ENCODE measurements around the gene GPR183.

Gene GPR183

DNA sequence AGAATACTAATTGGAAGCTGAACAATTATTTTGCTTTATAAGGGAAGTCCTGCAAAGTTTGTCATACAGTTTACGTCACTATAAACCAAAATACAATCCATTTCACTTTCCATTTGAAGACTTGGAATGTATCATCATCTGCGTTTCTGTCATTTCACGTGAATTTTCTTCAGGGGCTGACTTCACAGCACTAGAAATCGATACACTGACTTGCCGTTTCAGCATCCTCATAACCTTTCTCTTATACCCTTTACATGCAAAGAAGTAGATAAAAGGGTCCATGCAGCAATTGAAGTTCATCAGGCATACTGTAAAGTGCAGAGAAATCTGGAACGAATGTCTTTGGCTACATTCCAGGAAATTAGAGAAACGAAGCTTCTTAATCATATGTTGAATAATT lies 12.2 kb downstream of the GPR183 start:
- no peak for DNase-seq (ENCODE audit: low read depth)

DNA sequence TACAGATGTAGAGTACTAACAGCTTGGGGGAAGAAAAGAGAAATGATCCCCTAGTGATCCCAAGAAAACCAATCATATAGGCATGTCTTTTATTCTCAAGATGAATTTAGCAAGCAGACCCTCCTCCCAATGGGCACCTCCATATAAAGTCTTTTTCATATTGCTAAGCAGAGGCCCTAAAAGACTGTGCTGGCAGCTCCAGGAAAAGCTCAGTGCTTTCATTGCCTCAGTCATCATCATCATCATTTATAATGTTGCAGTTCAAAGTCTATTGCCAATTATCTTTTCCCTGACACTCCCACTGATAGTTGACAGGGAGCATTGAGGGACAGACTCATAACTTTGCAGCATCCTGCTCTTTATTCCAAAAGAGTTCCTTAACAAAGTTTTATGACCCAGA lies 13.0 kb downstream of the GPR183 start:
- no peak for DNase-seq (ENCODE audit: low read depth)

- DNase-seq (ENCODE audit: low read depth) = no peak
Measured at GRCh38 chr13:99293178-99293577, 14.0 kb downstream of the GPR183 start.

GRCh38 chr13:99290894-99291293 lies 16.3 kb downstream of the GPR183 start:
- DNase-seq (ENCODE audit: low read depth) = no peak

- DNase-seq (ENCODE audit: low read depth) = no peak
Measured at GRCh38 chr13:99289674-99290337, 17.4 kb downstream of the GPR183 start.

GRCh38 chr13:99289271-99289670 lies 17.9 kb downstream of the GPR183 start:
- no peak for DNase-seq (ENCODE audit: low read depth)

- no peak for DNase-seq (ENCODE audit: low read depth)
Measured at GRCh38 chr13:99288089-99288488, 19.1 kb downstream of the GPR183 start.

- no peak for DNase-seq (ENCODE audit: low read depth)
Measured at GRCh38 chr13:99287551-99287950, 19.6 kb downstream of the GPR183 start.

GRCh38 chr13:99285432-99286182 lies 21.6 kb downstream of the GPR183 start:
- no peak for DNase-seq (ENCODE audit: low read depth)

GRCh38 chr13:99282264-99283231 lies 24.7 kb downstream of the GPR183 start:
- DNase-seq (ENCODE audit: low read depth) = no peak

DNA sequence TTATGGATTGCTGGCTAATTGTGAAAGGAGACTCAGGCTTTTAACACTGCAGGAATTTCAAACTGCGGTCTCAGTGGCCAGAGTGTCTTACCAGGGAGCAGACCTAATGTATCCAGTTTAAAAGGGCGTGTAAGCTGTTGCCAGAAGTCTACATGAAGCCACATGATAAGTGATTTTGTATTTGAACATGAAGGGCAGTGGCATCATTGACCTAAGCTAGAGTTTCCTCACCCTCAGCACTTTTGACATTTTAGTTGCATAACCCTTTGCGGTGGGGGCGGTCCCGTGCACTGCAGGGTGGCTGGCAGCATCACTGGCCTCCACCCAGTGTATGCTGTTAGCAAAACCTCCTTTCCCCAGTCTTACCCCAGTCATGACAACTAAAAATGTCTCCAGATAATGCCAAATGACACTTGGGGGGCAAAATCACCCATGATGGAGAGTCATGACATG lies 25.4 kb downstream of the GPR183 start:
- DNase-seq (ENCODE audit: low read depth) = no peak

DNA sequence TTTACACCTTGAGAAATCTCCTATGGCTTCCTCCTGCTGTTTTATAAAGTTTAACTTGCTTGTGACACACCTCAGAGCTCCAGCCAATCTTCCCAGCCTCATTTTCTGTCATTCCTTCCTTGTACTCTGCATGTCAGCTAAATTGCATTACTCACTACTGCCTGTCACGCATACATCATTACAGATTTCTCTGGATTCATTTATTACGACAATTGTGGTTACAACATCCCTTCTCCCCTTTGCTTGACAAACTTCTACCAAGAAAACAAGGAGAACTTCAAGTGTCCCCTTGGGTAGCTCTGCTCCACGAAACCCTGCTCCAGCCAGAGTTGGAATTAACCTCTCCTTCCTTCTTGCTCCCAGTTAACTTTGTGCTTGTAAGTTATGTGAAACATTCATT lies 27.0 kb downstream of the GPR183 start:
- DNase-seq (ENCODE audit: low read depth) = no peak

DNA sequence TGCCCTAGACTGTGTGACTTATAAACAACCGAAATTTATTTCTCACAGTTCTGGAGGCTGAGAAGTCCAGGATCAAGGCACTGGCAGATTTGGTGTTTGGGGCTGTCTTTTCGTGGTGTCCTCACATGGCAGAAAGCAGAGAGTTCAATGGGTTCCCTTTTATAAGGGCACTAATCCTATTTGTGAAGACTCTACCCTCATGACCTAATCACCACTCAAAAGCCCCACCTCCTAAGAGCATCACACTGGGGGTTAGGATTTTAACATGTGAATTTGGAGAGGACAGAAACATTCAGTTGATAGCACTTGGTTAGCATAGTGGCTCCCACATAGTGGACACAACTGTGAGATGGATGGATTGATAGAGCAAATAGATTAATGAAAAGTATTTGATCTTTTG lies 27.6 kb downstream of the GPR183 start:
- DNase-seq (ENCODE audit: low read depth) = no peak

- no peak for DNase-seq (ENCODE audit: low read depth)
Measured at GRCh38 chr13:99278843-99279242, 28.4 kb downstream of the GPR183 start.

GRCh38 chr13:99278200-99278599 lies 29.0 kb downstream of the GPR183 start:
- no peak for DNase-seq (ENCODE audit: low read depth)

- no peak for DNase-seq (ENCODE audit: low read depth)
Measured at GRCh38 chr13:99277629-99278028, 29.6 kb downstream of the GPR183 start.

GRCh38 chr13:99276706-99277105 lies 30.5 kb downstream of the GPR183 start:
- no peak for DNase-seq (ENCODE audit: low read depth)

GRCh38 chr13:99275093-99275469 lies 32.1 kb downstream of the GPR183 start:
- no peak for DNase-seq (ENCODE audit: low read depth)

DNA sequence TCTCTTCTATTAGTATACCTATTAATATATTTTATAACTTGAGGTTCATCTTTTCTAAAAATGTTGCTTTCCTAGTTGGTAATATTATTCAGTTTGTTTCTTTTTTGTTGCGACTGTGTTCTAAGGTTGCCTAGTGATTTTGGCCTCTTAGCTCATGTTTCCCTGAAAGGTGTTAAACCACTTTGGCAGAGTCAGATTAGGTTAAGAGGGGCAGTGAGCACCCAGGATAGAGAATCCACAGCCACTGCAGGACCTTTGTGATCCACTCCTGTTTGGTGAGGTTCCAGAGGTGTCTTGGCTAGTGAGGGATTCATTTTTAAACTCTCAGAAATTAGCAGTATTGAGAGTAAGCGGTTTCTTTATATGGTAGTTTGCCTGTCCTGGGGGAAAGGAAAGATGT lies 34.1 kb downstream of the GPR183 start:
- no peak for DNase-seq (ENCODE audit: low read depth)

DNA sequence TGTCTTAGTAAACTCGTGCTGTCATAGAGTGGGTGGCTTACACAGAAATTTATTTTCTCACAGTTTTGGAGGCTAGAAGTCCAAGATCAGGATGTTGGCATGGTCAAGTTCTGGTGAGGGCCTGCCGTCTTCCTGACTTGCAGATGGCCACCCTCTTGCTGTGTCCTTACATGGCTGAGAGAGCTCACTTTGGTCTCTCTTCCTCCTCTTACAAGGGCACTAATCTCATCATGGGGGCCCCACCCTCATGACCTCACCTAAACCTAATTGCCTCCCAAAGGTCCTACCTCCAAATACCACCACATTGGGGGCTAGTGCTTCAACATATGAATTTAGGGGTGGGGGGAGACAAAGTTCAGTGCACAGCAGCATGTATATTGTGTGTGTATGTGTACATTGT lies 34.7 kb downstream of the GPR183 start:
- no peak for DNase-seq (ENCODE audit: low read depth)

DNA sequence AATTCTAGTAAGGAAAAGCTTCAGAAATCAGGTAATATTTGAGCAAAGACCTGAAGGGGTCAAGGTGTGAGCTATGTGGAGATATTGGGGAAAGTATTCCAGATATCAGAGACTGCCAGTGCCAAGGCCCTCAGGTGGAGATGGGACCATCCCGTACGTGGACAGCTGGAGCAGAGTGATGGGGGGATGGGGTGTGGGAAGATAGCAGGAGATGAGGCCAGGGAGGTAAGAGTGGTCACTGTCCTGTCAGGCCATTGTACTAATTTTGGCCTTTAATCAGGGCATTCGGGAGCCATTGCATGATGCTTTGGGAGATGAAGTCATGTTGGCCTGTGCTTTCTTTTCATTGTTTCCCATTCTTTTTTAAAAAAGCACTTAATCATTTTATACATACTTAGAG lies 36.0 kb downstream of the GPR183 start:
- no peak for DNase-seq (ENCODE audit: low read depth)

GRCh38 chr13:99270518-99270917 lies 36.7 kb downstream of the GPR183 start:
- DNase-seq (ENCODE audit: low read depth) = no peak

Data from stimulated activated CD8-positive, alpha-beta memory T cell treated with anti-CD3 and anti-CD28 coated beads, Interleukin-15, amount 100 ng/mL, for 1 hour (primary cell).